HTR-8/SVneo (cell line): Measurements from ENCODE around the gene DEPDC7.
"Not testable (repeated sequence)": the region's sequence is repeated elsewhere in the genome, so short reads cannot be mapped to it uniquely, and the experiment has no call there.

ENCODE experiments used
- DNase-seq: peaks from one replicate; pipeline ENCODE4 v3.0.0; 2011; ENCODE audit warnings: low spot score, mixed read lengths; ENCODE audit not compliant: insufficient read length
- FAIRE-seq: peaks from 2 replicates; lab custom pipeline; 2011; peaks lifted over from hg19 to GRCh38; lab: Jason Lieb, UNC

The DEPDC7 gene

DNA sequence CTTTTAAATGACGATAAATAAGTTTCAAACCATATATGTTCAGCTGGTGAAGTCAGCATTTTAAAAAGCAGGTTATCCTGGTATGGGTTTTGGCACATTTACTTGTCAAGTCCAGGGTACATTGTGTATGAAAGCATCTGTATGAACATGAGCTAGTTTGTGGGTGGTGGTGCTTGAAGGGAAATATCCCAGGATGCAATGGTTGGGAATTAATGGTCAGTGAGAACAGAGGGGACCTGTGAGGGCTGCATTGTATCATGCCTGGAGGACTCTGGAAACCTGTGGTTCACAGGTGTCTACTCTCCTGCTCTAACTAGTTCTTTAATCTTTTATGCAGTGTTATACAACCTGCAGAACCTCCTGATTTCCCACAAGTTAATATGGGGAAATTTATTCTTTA lies 5.8 kb downstream of the DEPDC7 start:
- no peak for FAIRE-seq

DNA sequence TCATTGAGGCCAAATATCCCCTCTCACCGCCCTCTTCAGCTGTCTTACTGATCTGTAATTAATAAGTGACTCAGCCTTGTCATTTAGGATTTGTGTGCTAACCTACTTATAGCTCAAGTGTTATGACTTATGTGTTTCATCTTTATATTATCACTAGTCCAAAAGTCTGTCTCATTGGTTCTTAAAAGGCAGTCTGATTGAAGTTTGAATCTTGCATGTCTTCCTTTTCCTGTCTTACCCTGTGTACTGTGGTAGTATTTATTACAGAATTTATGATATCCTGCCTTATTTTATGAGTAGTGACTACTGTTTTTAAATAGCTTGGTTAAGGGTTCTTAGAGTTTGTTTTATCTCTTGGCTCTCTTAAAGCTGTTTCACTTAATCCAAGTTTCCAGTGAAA lies 6.3 kb downstream of the DEPDC7 start:
- no peak for DNase-seq
- FAIRE-seq, result no peak

More for the DNA sequence above, 5.8 kb downstream of the DEPDC7 start:
- DNase-seq, result no peak

GRCh38 chr11:33025339-33025722 lies 9.7 kb downstream of the DEPDC7 start:
- DNase-seq (no peak), FAIRE-seq (no peak)

- DNase-seq, result no peak
Measured at GRCh38 chr11:33027233-33027632, 11.6 kb downstream of the DEPDC7 start.

GRCh38 chr11:33027846-33028536 lies 12.3 kb downstream of the DEPDC7 start:
- no peak for DNase-seq

More at GRCh38 chr11:33027233-33027632, 11.6 kb downstream of the DEPDC7 start:
- FAIRE-seq, result no peak

GRCh38 chr11:33028537-33028914 lies 12.8 kb downstream of the DEPDC7 start:
- DNase-seq (no peak), FAIRE-seq (no peak)

More at GRCh38 chr11:33027846-33028536, 12.3 kb downstream of the DEPDC7 start:
- no peak for FAIRE-seq

- not testable (repeated sequence) for FAIRE-seq, DNase-seq
Measured at GRCh38 chr11:33029218-33029617, 13.5 kb downstream of the DEPDC7 start.

GRCh38 chr11:33033493-33033892 lies 17.8 kb downstream of the DEPDC7 start:
- DNase-seq (no peak), FAIRE-seq (no peak)

- FAIRE-seq, result no peak
- DNase-seq, result no peak
Measured at GRCh38 chr11:33035011-33035410, 19.3 kb downstream of the DEPDC7 start.

DNA sequence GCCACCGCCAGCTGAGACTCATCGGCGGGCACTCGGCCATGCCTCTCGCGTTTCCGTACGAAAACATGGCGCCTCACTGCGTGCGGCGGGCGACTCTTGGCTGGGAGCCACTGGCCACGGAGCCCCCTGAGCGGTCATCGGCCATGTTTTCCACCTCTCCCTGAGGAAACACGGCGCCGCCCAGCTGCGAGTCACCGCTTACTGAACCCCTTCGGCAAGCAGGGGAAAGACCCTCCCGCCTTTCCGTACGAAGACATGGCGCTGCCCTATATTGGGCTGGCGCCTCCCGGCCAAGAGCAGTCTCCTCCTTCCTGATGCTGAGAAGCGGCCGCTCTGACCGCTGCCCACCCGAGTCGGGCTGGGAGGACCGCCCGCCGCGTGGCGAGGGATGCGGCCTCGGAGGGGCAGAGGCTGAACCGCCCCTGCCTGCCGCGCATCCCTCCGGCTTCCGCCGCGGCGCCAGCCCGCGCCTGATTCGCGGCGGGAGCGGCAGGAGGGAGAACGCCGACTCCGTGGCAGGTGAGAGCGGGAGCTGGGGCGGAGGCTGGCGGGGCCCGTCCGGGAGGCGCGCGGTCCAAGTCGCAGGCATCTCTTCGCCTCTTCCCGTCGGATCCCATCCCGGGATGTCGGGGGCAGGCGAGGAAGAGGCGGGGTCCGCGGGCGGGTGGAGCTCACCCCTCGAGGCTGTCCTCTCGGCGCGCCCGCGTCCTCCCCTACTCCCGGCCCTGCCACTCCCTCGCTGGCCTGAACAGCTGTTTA lies 23.8 kb downstream of the DEPDC7 start, which contains the start of gene TCP11L1:
TSS of gene TCP11L1 (plus strand) at position 299 of the 759 bp plus-strand sequence. CDS start 4,202 bp downstream, outside the sequence.
- FAIRE-seq, result peak; percentile 68
- peak; percentile 66 for DNase-seq

DNA sequence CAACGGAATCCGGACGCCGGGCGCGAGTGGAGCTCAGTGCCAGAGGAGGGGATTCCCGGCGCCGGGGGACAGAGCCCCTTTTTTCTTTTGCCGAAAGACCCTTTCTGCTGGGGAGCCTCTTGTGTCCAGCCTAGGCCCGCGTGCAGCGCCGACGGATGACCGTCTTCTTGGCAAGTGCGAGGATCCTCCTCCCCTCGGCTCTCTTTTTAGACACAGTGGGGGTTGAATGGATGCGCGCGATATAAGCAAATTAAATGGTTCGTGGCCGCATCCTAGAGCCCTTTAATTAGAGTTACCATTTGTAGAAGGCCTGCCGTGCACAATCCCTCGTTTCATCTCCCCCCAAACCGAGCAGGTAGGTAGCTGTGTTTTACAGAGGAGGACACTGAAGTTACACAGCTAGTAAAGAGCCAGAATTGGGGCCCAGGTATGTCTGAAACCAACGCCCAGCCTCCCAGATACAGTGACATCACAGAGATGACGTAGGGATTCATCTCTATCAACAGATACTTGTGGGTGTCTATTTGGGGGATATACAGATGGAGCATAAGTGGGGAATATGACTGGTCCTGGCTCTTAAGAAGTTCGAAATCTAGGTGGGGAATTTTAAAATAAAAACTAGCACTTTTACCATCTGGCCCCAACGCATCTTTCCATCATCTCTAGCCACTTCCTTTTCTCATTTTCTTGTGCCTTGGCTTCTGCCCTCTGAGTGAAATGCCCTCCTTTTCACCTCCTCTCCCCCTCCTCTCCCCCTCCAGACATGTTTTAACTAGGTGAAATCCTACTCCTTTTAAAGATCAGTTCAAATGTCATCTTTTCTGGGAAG lies 24.6 kb downstream of the DEPDC7 start:
- DNase-seq, result no peak

DNA sequence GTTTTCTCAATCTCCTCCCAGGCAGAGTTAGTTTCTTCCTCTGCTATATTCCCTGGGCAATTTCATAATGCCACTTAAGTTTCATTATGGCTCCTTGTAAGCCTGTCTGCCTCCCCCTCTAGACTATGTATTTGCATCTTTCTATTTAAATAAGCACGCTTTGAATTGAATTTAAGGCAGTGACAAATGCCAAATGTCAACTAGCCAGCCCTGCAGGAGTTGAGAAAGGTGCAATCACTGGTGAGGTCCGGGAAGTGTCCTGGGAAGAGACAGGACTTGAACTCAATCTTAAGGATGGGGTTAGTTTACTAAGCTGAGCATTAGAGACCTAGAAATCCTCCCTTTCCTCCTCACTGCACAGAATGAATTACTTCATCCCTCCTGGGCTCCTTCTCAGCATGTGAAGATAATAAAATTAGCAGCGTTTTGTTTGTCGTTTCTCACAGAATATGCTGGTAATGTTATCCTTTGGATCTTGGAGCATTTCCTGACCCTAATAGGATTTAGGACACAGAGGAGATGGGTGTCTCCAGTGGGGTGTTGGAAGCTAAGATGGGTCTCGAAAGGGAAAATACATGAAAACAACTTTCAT lies 25.3 kb downstream of the DEPDC7 start:
- FAIRE-seq, result no peak
- DNase-seq, result no peak

More for the DNA sequence above, 24.6 kb downstream of the DEPDC7 start:
- no peak for FAIRE-seq

DNA sequence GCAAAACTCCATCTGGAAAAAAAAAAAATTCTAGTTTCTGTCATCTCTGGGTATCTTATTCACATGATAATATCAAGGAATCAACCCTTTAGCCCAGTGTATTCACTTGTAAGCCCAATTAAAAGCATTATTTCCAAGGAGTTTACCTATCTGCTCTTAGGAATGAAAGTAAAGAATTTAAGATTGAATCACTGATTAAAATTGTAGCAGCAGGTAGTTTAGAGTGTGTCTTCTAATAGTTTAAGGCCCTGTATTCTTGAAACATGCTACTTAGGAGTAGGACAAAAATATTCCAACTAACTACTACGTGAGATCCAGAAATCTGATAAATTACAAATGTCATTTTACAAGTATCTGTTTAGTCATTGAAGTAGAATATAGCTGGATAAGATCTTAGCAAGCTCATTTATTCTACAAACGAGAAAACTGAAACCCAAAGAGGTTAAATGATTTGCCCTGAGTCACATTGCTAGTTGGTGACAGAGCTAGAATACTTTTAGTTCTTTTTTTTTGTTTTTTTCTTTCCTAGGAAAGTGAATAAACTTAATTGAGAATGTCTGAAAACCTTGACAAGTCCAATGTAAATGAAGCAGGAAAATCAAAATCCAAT lies 27.6 kb downstream of the DEPDC7 start:
- DNase-seq (no peak), FAIRE-seq (no peak)

- no peak for FAIRE-seq
- DNase-seq, result no peak
Measured at GRCh38 chr11:33044285-33044756, 28.6 kb downstream of the DEPDC7 start.

DNA sequence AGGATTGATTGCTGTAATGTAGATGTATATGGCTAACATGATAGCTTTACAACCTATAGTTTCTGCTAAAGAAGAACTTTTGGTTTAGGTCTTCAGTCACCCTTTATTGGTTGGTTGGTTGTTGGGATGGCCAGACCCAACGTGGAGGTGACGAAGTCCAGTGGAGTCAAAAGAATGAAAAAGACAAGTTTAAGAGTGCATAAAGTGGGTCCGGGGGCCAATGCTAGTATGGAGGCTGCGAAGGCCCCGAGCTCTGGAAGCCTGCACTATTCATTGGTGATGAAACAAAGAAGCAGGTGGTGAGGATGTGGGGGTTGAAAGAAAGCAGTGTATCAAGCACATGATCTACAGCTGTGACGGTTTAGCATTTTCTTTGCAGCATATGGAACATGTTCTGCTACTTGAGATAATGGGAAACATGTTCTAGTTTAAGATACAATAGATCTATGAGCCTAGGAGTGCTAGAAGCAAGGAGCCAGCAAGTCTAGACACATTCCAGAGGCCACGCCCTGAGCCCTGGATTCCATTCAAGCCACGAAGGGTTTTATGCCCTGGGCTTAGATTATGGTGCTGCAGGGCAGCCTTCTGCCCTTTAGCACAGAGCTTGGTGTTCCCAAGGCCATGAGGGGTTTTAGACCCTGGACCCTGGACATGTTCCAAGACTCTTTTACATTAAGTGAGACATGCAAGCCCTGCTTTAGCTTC lies 30.0 kb downstream of the DEPDC7 start:
- DNase-seq (no peak), FAIRE-seq (no peak)

- not testable (repeated sequence) for DNase-seq, FAIRE-seq
Measured at GRCh38 chr11:33048701-33049100, 33.0 kb downstream of the DEPDC7 start.

- not testable (repeated sequence) for DNase-seq, FAIRE-seq
Measured at GRCh38 chr11:33049565-33050408, 34.1 kb downstream of the DEPDC7 start.

DNA sequence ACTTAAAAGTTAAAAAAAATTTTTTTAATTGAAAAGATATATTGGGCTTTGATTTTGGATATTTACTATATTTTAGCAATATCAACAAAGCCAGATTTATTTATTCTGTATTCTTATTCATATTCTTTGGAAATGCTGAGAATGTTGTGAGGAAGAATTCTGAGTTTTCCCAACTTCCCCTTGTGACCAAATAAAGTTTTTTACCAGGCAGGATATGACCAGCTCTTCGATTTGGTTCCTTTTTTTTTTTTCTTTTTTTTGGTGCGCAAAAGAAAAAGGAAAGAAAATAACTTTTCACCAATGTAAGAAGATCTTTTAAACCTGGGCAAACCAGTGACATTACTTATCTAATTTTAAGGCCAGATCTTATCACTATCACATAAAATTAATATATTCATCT lies 36.6 kb downstream of the DEPDC7 start:
- FAIRE-seq (no peak), DNase-seq (no peak)
